Measurements from ENCODE around the gene UQCRC1. TPM values are rescaled to one million over a fixed set of nuclear protein-coding genes. Genes with fewer than 3 reads are reported as not detected.

The UQCRC1 gene
- total RNA-seq, 1 experiment from 2014 or later: 575 TPM

- no peaks in the 10 kb centered on the region for H3K27me3 ChIP-seq (ENCODE audit: low read length)
- H3K79me2 ChIP-seq (ENCODE audit: low read length): peaks cover 18% of the 10 kb centered on the region
- no peak overlapping the region for H3K4me2 ChIP-seq (ENCODE audit: low read length)
- ChIA-PET CTCF (no interaction called here), POLR2A (ENCODE audit: unreplicated experiment) (no interaction called here)
- DNase-seq (no peak), ATAC-seq (no peak)
- H3K9me2 ChIP-seq (replicated peaks; ENCODE audit: low read length): no peaks in the 10 kb centered on the region
- no peak for TF ChIP-seq EZH2phosphoT487 (IDR thresholded peaks at IDR 0.05; ENCODE audit: borderline replicate concordance, low read length)
- no peak for TF ChIP-seq CTCF (conservative IDR thresholded peaks at IDR 0.05; ENCODE audit: low read depth, low read length)
- no peak for TF ChIP-seq EZH2 (IDR thresholded peaks at IDR 0.05; ENCODE audit: low read length, unreplicated experiment)
- no TSS peak for BruUV-seq (replicated peaks)
- intact Hi-C loops (cut with micrococcal nuclease): no loop called here
- no peaks in the 10 kb centered on the region for H3K9me3 ChIP-seq (ENCODE audit: low read length)
- no peak overlapping the region for H3K4me3 ChIP-seq (ENCODE audit: low read length)
- no peaks in the 10 kb centered on the region for H4K20me1 ChIP-seq (ENCODE audit: low read length)
- H3K4me1 ChIP-seq (ENCODE audit: insufficient read depth, low read length): peaks cover 10% of the 10 kb centered on the region
- H2AFZ ChIP-seq (ENCODE audit: low read length): no peak overlapping the region
- peaks cover 26% of the 10 kb centered on the region for H3K36me3 ChIP-seq (ENCODE audit: low read depth, low read length)
- H3F3A ChIP-seq (ENCODE audit: low read length, unreplicated experiment): no peaks in the 10 kb centered on the region
- no peak overlapping the region for H3K9ac ChIP-seq (ENCODE audit: low read length)
- H3K27ac ChIP-seq (ENCODE audit: low read length): no peak overlapping the region
These were observed 21.4 kb upstream of the UQCRC1 start for GRCh38 chr3:48630833-48631232.

DNA sequence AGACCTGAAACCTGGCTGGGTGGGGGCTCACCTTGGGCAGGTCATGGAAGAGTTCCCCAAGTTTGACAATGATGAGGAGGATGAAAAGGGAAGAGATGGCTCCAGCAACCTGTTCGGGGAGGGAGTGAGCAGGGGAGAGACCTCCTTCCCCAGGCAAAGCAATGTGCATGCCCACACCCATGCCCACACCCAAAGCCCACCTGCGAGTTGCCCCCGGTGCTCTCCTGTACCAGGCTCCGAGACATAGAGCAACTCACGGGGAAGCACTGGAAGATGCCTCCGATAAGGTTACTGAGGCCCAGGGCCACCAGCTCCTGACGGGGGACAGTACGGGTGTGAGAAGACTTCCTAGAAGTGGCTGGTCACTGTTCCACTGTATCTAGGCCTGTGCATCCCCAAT lies 21.0 kb upstream of the UQCRC1 start:
- TF ChIP-seq EZH2phosphoT487 (IDR thresholded peaks at IDR 0.05; ENCODE audit: borderline replicate concordance, low read length): no peak
- TF ChIP-seq EZH2 (IDR thresholded peaks at IDR 0.05; ENCODE audit: low read length, unreplicated experiment): no peak
- no peak for TF ChIP-seq CTCF (conservative IDR thresholded peaks at IDR 0.05; ENCODE audit: low read depth, low read length)
- Histone ChIP-seq H2AFZ (ENCODE audit: low read length) (no peak overlapping the region), H3F3A (ENCODE audit: low read length, unreplicated experiment) (no peaks in the 10 kb centered on the region), H3K9ac (ENCODE audit: low read length) (no peak overlapping the region), H4K20me1 (ENCODE audit: low read length) (no peaks in the 10 kb centered on the region), H3K79me2 (ENCODE audit: low read length) (peaks cover 18% of the 10 kb centered on the region), H3K4me1 (ENCODE audit: insufficient read depth, low read length) (peaks cover 9% of the 10 kb centered on the region), H3K4me3 (ENCODE audit: low read length) (no peak overlapping the region), H3K4me2 (ENCODE audit: low read length) (no peak overlapping the region), H3K27ac (ENCODE audit: low read length) (no peak overlapping the region), H3K9me3 (ENCODE audit: low read length) (no peaks in the 10 kb centered on the region), H3K27me3 (ENCODE audit: low read length) (no peaks in the 10 kb centered on the region), H3K36me3 (ENCODE audit: low read depth, low read length) (peaks cover 28% of the 10 kb centered on the region), H3K9me2 (replicated peaks; ENCODE audit: low read length) (no peaks in the 10 kb centered on the region)
- no TSS peak for BruUV-seq (replicated peaks)
- intact Hi-C loops (cut with micrococcal nuclease): no loop called here
- DNase-seq (no peak), ATAC-seq (no peak)
- POLR2A ChIA-PET (ENCODE audit: unreplicated experiment): no interaction called here
- CTCF ChIA-PET: no interaction called here

GRCh38 chr3:48629894-48630293 lies 20.4 kb upstream of the UQCRC1 start:
- Histone ChIP-seq H3K79me2 (ENCODE audit: low read length) (peaks cover 15% of the 10 kb centered on the region), H3K4me1 (ENCODE audit: insufficient read depth, low read length) (peaks cover 9% of the 10 kb centered on the region), H3F3A (ENCODE audit: low read length, unreplicated experiment) (no peaks in the 10 kb centered on the region), H3K27ac (ENCODE audit: low read length) (no peak overlapping the region), H3K27me3 (ENCODE audit: low read length) (no peaks in the 10 kb centered on the region), H3K9me3 (ENCODE audit: low read length) (no peaks in the 10 kb centered on the region), H3K9ac (ENCODE audit: low read length) (no peak overlapping the region), H3K4me2 (ENCODE audit: low read length) (no peak overlapping the region), H4K20me1 (ENCODE audit: low read length) (no peaks in the 10 kb centered on the region), H3K36me3 (ENCODE audit: low read depth, low read length) (peaks cover 28% of the 10 kb centered on the region), H3K9me2 (replicated peaks; ENCODE audit: low read length) (no peaks in the 10 kb centered on the region), H3K4me3 (ENCODE audit: low read length) (no peak overlapping the region), H2AFZ (ENCODE audit: low read length) (no peak overlapping the region)
- ChIA-PET POLR2A (ENCODE audit: unreplicated experiment) (no interaction called here), CTCF (no interaction called here)
- intact Hi-C loops (cut with micrococcal nuclease): no loop called here
- no TSS peak for BruUV-seq (replicated peaks)
- ATAC-seq: no peak
- no peak for TF ChIP-seq EZH2 (IDR thresholded peaks at IDR 0.05; ENCODE audit: low read length, unreplicated experiment)
- no peak for TF ChIP-seq EZH2phosphoT487 (IDR thresholded peaks at IDR 0.05; ENCODE audit: borderline replicate concordance, low read length)
- no peak for TF ChIP-seq CTCF (conservative IDR thresholded peaks at IDR 0.05; ENCODE audit: low read depth, low read length)
- no peak for DNase-seq
